Ecto neural progenitor cell (in vitro differentiated cells): ENCODE measurements around the gene WIPF3.
"Not testable (repeated sequence)": the region's sequence is repeated elsewhere in the genome, so short reads cannot be mapped to it uniquely, and the experiment has no call there.

ENCODE experiments used
- DNase-seq: peaks from one replicate; pipeline ENCODE4 v3.0.0-alpha.2; 2018; ENCODE audit warnings: low spot score

Gene WIPF3

GRCh38 chr7:29881724-29882123, 75.4 kb downstream of the WIPF3 start:
- DNase-seq = peak; percentile 52

- DNase-seq = no peak
These were observed 76.2 kb downstream of the WIPF3 start for GRCh38 chr7:29882481-29882880.

GRCh38 chr7:29883462-29884398, 77.4 kb downstream of the WIPF3 start:
- peak; percentile 73 for DNase-seq

GRCh38 chr7:29884399-29885272, 78.3 kb downstream of the WIPF3 start:
- peak; percentile 67 for DNase-seq

- DNase-seq = no peak
These were observed 79.3 kb downstream of the WIPF3 start for GRCh38 chr7:29885626-29886025.

- DNase-seq = no peak
These were observed 80.5 kb downstream of the WIPF3 start for GRCh38 chr7:29886827-29887226.

- DNase-seq = no peak
These were observed 81.7 kb downstream of the WIPF3 start for GRCh38 chr7:29888006-29888405.

GRCh38 chr7:29889288-29889687, 83.0 kb downstream of the WIPF3 start:
- DNase-seq = no peak

- DNase-seq = no peak
These were observed 83.9 kb downstream of the WIPF3 start for GRCh38 chr7:29890251-29890650.

GRCh38 chr7:29890786-29891185, 84.5 kb downstream of the WIPF3 start:
- not testable (repeated sequence) for DNase-seq

- DNase-seq = no peak
These were observed 85.5 kb downstream of the WIPF3 start for GRCh38 chr7:29891766-29892165.

- DNase-seq = no peak
These were observed 85.9 kb downstream of the WIPF3 start for GRCh38 chr7:29892231-29892630.

GRCh38 chr7:29893351-29893965, 87.2 kb downstream of the WIPF3 start:
- DNase-seq = no peak

- no peak for DNase-seq
These were observed 87.9 kb downstream of the WIPF3 start for GRCh38 chr7:29894256-29894655.

GRCh38 chr7:29895559-29895958, 89.3 kb downstream of the WIPF3 start:
- DNase-seq = no peak

- no peak for DNase-seq
These were observed 90.5 kb downstream of the WIPF3 start for GRCh38 chr7:29896685-29897411.

- DNase-seq = no peak
These were observed 92.0 kb downstream of the WIPF3 start for GRCh38 chr7:29898301-29898700.

- DNase-seq = no peak
These were observed 94.4 kb downstream of the WIPF3 start for GRCh38 chr7:29900745-29901144.

- DNase-seq = no peak
These were observed 100.1 kb downstream of the WIPF3 start for GRCh38 chr7:29906200-29907022.

- no peak for DNase-seq
These were observed 107.9 kb downstream of the WIPF3 start for GRCh38 chr7:29914180-29914579.
